CD4-positive, alpha-beta memory T cell (primary cell): ENCODE results near the gene FAAP20. TPM values are rescaled to one million over a fixed set of nuclear protein-coding genes. Genes with fewer than 3 reads are reported as not detected.
A peak's percentile ranks its signal among the peaks of the same experiment; 100 is the strongest.

Experiments
- CTCF ChIA-PET: fragments of 350-600 bp; sonication (Branson Sonifier 250); formaldehyde crosslinking; loops from one replicate; lab custom pipeline; 2021; ENCODE audit warnings: inconsistent platforms; ENCODE audit not compliant: partially characterized antibody; lab: Charles Lee
- POLR2A ChIA-PET: fragments of 350-600 bp; sonication (Branson Sonifier 250); formaldehyde crosslinking; loops from one replicate; lab custom pipeline; 2021; ENCODE audit not compliant: partially characterized antibody; lab: Charles Lee
- DNase-seq, 5 donors: peaks; one replicate each; pipeline versions ENCODE4 v3.0.0 to v3.0.0-alpha.2; 2020 to 2022; ENCODE audit warnings: mixed read lengths in 1 of 5
- H3K27ac ChIP-seq: one replicate; pipeline ENCODE4 v1.7.0; 2013; ENCODE audit warnings: low read depth, low read length
- H3K27me3 ChIP-seq: 2 replicates; pipeline ENCODE4 v1.7.0; 2013; ENCODE audit warnings: mild to moderate bottlenecking, low read length, moderate library complexity; ENCODE audit not compliant: insufficient read depth
- H3K36me3 ChIP-seq: 2 replicates; pipeline ENCODE4 v1.7.0; 2013; ENCODE audit warnings: mild to moderate bottlenecking, low read length, moderate library complexity; ENCODE audit not compliant: insufficient read depth
- H3K4me1 ChIP-seq: 2 replicates; pipeline ENCODE4 v1.7.0; 2013; ENCODE audit warnings: mild to moderate bottlenecking, low read length, moderate library complexity; ENCODE audit not compliant: insufficient read depth
- H3K4me3 ChIP-seq, 2 donors: one replicate each; pipeline ENCODE4 v1.7.0; 2013; ENCODE audit warnings: low read length in 2 of 2, mild to moderate bottlenecking in 1 of 2
- H3K9me3 ChIP-seq, 2 donors: one replicate each; pipeline ENCODE4 v1.7.0; 2013; ENCODE audit warnings: low read length in 2 of 2, control low read depth in 1 of 2; ENCODE audit not compliant: control insufficient read depth in 1 of 2
- H3K27ac Mint-ChIP-seq, 7 donors: one replicate each; pipeline ENCODE4 v1.8.0; 2020 to 2021; ENCODE audit warnings: mixed read lengths in 7 of 7, mild to moderate bottlenecking in 6 of 7, inconsistent platforms in 3 of 7, moderate library complexity in 3 of 7
- H3K27me3 Mint-ChIP-seq, 2 donors: one replicate each; pipeline ENCODE4 v1.8.0; 2020 to 2021; ENCODE audit warnings: mixed read lengths in 2 of 2
- H3K36me3 Mint-ChIP-seq, 2 donors: one replicate each; pipeline ENCODE4 v1.8.0; 2020 to 2021; ENCODE audit warnings: mixed read lengths in 2 of 2, inconsistent platforms in 1 of 2, mild to moderate bottlenecking in 1 of 2
- H3K4me1 Mint-ChIP-seq, 4 donors: one replicate each; pipeline ENCODE4 v1.8.0; 2020 to 2021; ENCODE audit warnings: mixed read lengths in 4 of 4, mild to moderate bottlenecking in 1 of 4
- H3K4me3 Mint-ChIP-seq, 8 donors: one replicate each; pipeline ENCODE4 v1.8.0; 2020 to 2021; ENCODE audit warnings: mixed read lengths in 8 of 8, mild to moderate bottlenecking in 7 of 8, moderate library complexity in 6 of 8, inconsistent platforms in 3 of 8
- H3K9me3 Mint-ChIP-seq, 8 donors: one replicate each; pipeline ENCODE4 v1.8.0; 2020 to 2021; ENCODE audit warnings: mixed read lengths in 8 of 8, mild to moderate bottlenecking in 5 of 8, inconsistent platforms in 3 of 8, moderate library complexity in 1 of 8
- intact Hi-C: fragments of 100-400 bp; cut with micrococcal nuclease; formaldehyde crosslinking; loops from one replicate; pipeline ENCODE4 v1.15.1; 2023
- polyA plus RNA-seq, 2 donors: library from polyadenylated mRNA; unstranded; fragments of 300-500 nt; fragmentation: Illumina TruSeq; gene quantifications; one replicate each; pipeline ENCODE4 v1.2.3, GENCODE V29; 2021
- total RNA-seq, 2 experiments: library from RNA; stranded (reverse); gene quantifications; one replicate each; pipeline ENCODE4 v1.2.3, GENCODE V29; 2021

Gene FAAP20
- total and polyA plus RNA-seq, 4 experiments from 2014 or later: 38.4 to 58.9 (median 47.5) TPM

GRCh38 chr1:2210786-2211185, 16.2 kb upstream of the FAAP20 start:
- Mint-ChIP-seq H3K4me1 (peaks cover 0 to 14% (median 4%) of the 10 kb centered on the region in 4 donors), H3K9me3 (no peaks in the 10 kb centered on the region), H3K27me3 (no peaks in the 10 kb centered on the region), H3K4me3 (no peak overlapping the region), H3K27ac (no peak overlapping the region), H3K36me3 (no peaks in the 10 kb centered on the region)
- no peak overlapping the region for H3K27ac ChIP-seq
- H3K27me3 ChIP-seq: no peaks in the 10 kb centered on the region
- no peak overlapping the region for H3K4me3 ChIP-seq
- ChIA-PET CTCF (interaction anchor here (1.0 kb wide), 2 partner anchors 11 to 101 kb away, joined by 3 to 4 read pairs; no protein-coding TSS in a partner anchor), POLR2A (interaction anchor here (1.1 kb wide), 1 partner anchor 18 kb away, joined by 4 read pairs; no protein-coding TSS in a partner anchor)
- H3K36me3 ChIP-seq: no peaks in the 10 kb centered on the region
- peak in 1 of 5 donors; percentile 10 for DNase-seq
- peaks cover 20% of the 10 kb centered on the region for H3K4me1 ChIP-seq
- no peaks in the 10 kb centered on the region for H3K9me3 ChIP-seq
- intact Hi-C loops: no loop called here

DNA sequence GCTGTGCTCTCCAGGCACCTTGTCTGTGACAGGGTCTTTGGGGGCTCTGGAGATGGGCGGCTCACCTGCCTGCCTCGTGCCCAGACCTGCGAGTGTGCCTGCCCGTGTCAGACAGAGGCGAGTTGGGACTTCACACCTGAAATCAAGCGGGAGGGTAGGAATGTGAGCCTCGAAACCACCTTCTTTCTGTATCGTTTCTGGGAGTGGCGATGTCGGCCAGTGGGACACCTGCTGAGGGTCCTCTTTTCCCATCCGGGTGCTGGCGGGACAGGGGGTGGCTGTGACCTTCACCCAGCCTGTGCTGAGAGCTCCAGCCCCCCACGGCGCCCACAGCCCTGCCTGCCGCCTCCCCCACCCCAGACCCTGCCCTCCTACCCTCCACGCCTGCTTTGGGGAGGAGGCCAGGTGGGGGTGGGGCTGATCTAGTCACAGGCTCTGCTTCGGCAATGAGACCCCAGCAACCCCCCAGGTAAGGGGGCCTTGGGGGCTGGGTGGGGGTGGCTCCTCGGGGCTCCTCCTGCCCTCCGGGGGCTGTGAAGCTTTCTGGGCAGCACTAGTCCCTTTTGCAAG, 15.6 kb upstream of the FAAP20 start:
- H3K36me3 Mint-ChIP-seq: no peaks in the 10 kb centered on the region
- H3K27me3 Mint-ChIP-seq: no peaks in the 10 kb centered on the region
- no peak overlapping the region for H3K4me3 Mint-ChIP-seq
- Histone ChIP-seq H3K4me1 (peaks cover 23% of the 10 kb centered on the region), H3K36me3 (no peaks in the 10 kb centered on the region), H3K4me3 (no peak overlapping the region), H3K9me3 (no peaks in the 10 kb centered on the region), H3K27ac (no peak overlapping the region), H3K27me3 (no peaks in the 10 kb centered on the region)
- ChIA-PET POLR2A (interaction anchor here (1.1 to 1.2 kb wide), 2 partner anchors 19 to 21 kb away, joined by 3 to 4 read pairs; no protein-coding TSS in a partner anchor), CTCF (interaction anchor here (1.0 kb wide), 1 partner anchor 11 kb away, joined by 4 read pairs; no protein-coding TSS in a partner anchor)
- intact Hi-C loops: no loop called here
- H3K4me1 Mint-ChIP-seq: peaks cover 0 to 15% (median 4%) of the 10 kb centered on the region in 4 donors
- no peak for DNase-seq
- H3K9me3 Mint-ChIP-seq: no peaks in the 10 kb centered on the region
- H3K27ac Mint-ChIP-seq: no peak overlapping the region

- no peaks in the 10 kb centered on the region for H3K36me3 ChIP-seq
- H3K4me3 ChIP-seq: no peak overlapping the region
- Mint-ChIP-seq H3K27me3 (no peaks in the 10 kb centered on the region), H3K27ac (peak overlapping the region in 2 of 7 donors; percentile 23 to 77), H3K9me3 (no peaks in the 10 kb centered on the region), H3K4me1 (peaks cover 0 to 15% (median 4%) of the 10 kb centered on the region in 4 donors), H3K4me3 (peak overlapping the region in 1 of 8 donors; percentile 30), H3K36me3 (no peaks in the 10 kb centered on the region)
- intact Hi-C loops: no loop called here
- H3K4me1 ChIP-seq: peaks cover 23% of the 10 kb centered on the region
- H3K27ac ChIP-seq: no peak overlapping the region
- ChIA-PET POLR2A (interaction anchor here (0.8 to 6.7 kb wide), 4 partner anchors 18 to 181 kb away, joined by 3 to 50 read pairs (median 4); partner anchors contain the start of genes MORN1, RER1 and SKI), CTCF (no interaction called here)
- no peaks in the 10 kb centered on the region for H3K27me3 ChIP-seq
- no peak for DNase-seq
- H3K9me3 ChIP-seq: no peaks in the 10 kb centered on the region
Measured at GRCh38 chr1:2209400-2210083, 15.0 kb upstream of the FAAP20 start.

- Histone ChIP-seq H3K27me3 (no peaks in the 10 kb centered on the region), H3K4me1 (peaks cover 32% of the 10 kb centered on the region), H3K27ac (no peak overlapping the region), H3K9me3 (no peaks in the 10 kb centered on the region), H3K4me3 (no peak overlapping the region), H3K36me3 (no peaks in the 10 kb centered on the region)
- Mint-ChIP-seq H3K4me3 (peak overlapping the region in 1 of 8 donors; percentile 30), H3K4me1 (peaks cover 0 to 15% (median 4%) of the 10 kb centered on the region in 4 donors), H3K27ac (peak overlapping the region in 2 of 7 donors; percentile 12 to 77), H3K27me3 (no peaks in the 10 kb centered on the region), H3K9me3 (no peaks in the 10 kb centered on the region), H3K36me3 (no peaks in the 10 kb centered on the region)
- DNase-seq: no peak
- ChIA-PET CTCF (no interaction called here), POLR2A (interaction anchor here (0.8 to 6.7 kb wide), 5 partner anchors 9 to 182 kb away, joined by 3 to 50 read pairs (median 3); partner anchors contain the start of genes MORN1, RER1 and SKI)
- intact Hi-C loops: no loop called here
Measured at GRCh38 chr1:2208309-2209239, 14.0 kb upstream of the FAAP20 start.

DNA sequence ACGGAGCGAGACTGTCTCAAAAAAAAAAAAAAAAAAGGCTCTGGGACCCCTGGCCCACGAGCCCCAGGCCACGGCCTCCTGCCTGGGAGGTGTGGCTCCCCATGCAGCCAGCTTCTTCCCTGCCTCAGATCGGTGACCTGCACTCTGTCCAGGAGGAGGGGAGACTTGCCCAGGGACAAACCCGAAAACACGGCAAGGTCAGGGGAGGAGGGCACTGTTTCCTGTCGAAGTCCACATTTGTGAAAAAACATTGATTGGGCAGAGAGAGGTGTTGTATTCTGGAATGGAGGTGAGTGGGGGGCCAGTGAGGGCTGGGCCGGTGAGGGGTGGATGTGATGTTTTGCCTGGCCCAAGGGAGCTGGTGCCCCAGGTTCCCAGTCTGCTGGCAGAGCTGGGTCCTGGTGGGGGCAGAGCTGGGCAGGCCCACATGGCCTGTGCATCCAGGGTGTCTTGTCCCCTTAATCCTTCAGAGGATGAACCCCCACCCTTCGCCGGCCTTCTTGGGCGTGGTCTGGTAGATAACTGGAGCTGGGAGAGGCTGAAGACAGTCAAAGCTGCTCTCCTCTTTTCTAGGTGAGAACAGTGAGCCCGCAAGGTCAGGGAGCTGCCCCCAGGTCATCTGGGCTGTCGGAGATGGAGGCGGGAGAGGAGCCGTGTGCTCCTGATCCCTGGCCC, 12.4 kb upstream of the FAAP20 start:
- Histone ChIP-seq H3K27ac (no peak overlapping the region), H3K4me3 (no peak overlapping the region), H3K4me1 (peaks cover 17% of the 10 kb centered on the region), H3K36me3 (no peaks in the 10 kb centered on the region), H3K9me3 (no peaks in the 10 kb centered on the region), H3K27me3 (no peaks in the 10 kb centered on the region)
- no peak for DNase-seq
- Mint-ChIP-seq H3K9me3 (no peaks in the 10 kb centered on the region), H3K27me3 (no peaks in the 10 kb centered on the region), H3K27ac (peak overlapping the region in 1 of 7 donors; percentile 75), H3K4me1 (peaks cover 0 to 10% (median 3%) of the 10 kb centered on the region in 4 donors), H3K4me3 (peak overlapping the region in 2 of 8 donors; percentile 18 to 49), H3K36me3 (no peaks in the 10 kb centered on the region)
- ChIA-PET CTCF (interaction anchor here (0.6 to 1.3 kb wide), 2 partner anchors 15 to 174 kb away, joined by 3 to 5 read pairs; no protein-coding TSS in a partner anchor), POLR2A (interaction anchor here (0.7 to 6.7 kb wide), 9 partner anchors 12 to 209 kb away, joined by 3 to 50 read pairs (median 5); partner anchors contain the start of genes FAAP20, MORN1, RER1 and SKI)
- intact Hi-C loops: no loop called here
